HEK293T (cell line): ENCODE measurements around the gene POLR3E.

Experiments
- CTCF ChIA-PET: fragments of 350-600 bp; formaldehyde crosslinking; extraction: SDS; loops from one replicate; lab custom pipeline; 2021; ENCODE audit warnings: antibody characterized with exemption, inconsistent platforms; lab: Yijun Ruan, JAX
- POLR2A ChIA-PET: fragments of 350-600 bp; formaldehyde crosslinking; extraction: SDS; loops from one replicate; lab custom pipeline; 2020; ENCODE audit warnings: antibody characterized with exemption, inconsistent platforms; lab: Yijun Ruan, JAX
- DNase-seq: peaks from one replicate; pipeline ENCODE4 v3.0.0; 2012; ENCODE audit warnings: mixed read lengths; ENCODE audit errors: extremely low spot score
- ARNT ChIP-seq: fragments of 450-650 bp; IDR thresholded peaks from 2 replicates; pipeline ENCODE4 v1.6.1; 2017; ENCODE audit warnings: mild to moderate bottlenecking
- BHLHE40 ChIP-seq: fragments of 450-650 bp; IDR thresholded peaks from 2 replicates; pipeline ENCODE4 v1.6.1; 2016; ENCODE audit warnings: mild to moderate bottlenecking, moderate library complexity, borderline replicate concordance
- CTBP1 ChIP-seq: fragments of 450-650 bp; IDR thresholded peaks from 2 replicates; pipeline ENCODE4 v1.6.1; 2016; ENCODE audit warnings: borderline replicate concordance
- ELF4 ChIP-seq: fragments of 450-650 bp; IDR thresholded peaks from 2 replicates; pipeline ENCODE4 v1.6.1; 2017; ENCODE audit warnings: antibody characterized with exemption
- FOXA1 ChIP-seq: fragments of 450-650 bp; IDR thresholded peaks from 2 replicates; pipeline ENCODE4 v1.6.1; 2016; ENCODE audit warnings: mild to moderate bottlenecking
- FOXK2 ChIP-seq: fragments of 450-650 bp; IDR thresholded peaks from 2 replicates; pipeline ENCODE4 v1.6.1; 2016; ENCODE audit warnings: mild to moderate bottlenecking
- FOXM1 ChIP-seq: fragments of 450-650 bp; IDR thresholded peaks from 2 replicates; pipeline ENCODE4 v1.6.1; 2017; ENCODE audit warnings: mild to moderate bottlenecking, borderline replicate concordance
- HDGF ChIP-seq: fragments of 450-650 bp; IDR thresholded peaks from 2 replicates; pipeline ENCODE4 v1.6.1; 2017; ENCODE audit warnings: antibody characterized with exemption, borderline replicate concordance
- L3MBTL2 ChIP-seq: fragments of 450-650 bp; conservative IDR thresholded peaks from 2 replicates; pipeline ENCODE4 v1.6.1; 2016; ENCODE audit warnings: mild to moderate bottlenecking
- LEF1 ChIP-seq: fragments of 450-650 bp; IDR thresholded peaks from 2 replicates; pipeline ENCODE4 v1.6.1; 2017; ENCODE audit warnings: mild to moderate bottlenecking, borderline replicate concordance
- NFRKB ChIP-seq: fragments of 450-650 bp; IDR thresholded peaks from 2 replicates; pipeline ENCODE4 v1.6.1; 2016; ENCODE audit warnings: mild to moderate bottlenecking, moderate library complexity
- PKNOX1 ChIP-seq: fragments of 450-650 bp; IDR thresholded peaks from 2 replicates; pipeline ENCODE4 v1.6.1; 2016
- SP1 ChIP-seq: fragments of 450-650 bp; IDR thresholded peaks from 2 replicates; pipeline ENCODE4 v1.6.1; 2017
- SUZ12 ChIP-seq: fragments of 450-650 bp; IDR thresholded peaks from 2 replicates; pipeline ENCODE4 v1.6.1; 2016; ENCODE audit warnings: mild to moderate bottlenecking
- TARDBP ChIP-seq: fragments of 450-650 bp; IDR thresholded peaks from 2 replicates; pipeline ENCODE4 v1.6.1; 2016
- ZNF384 ChIP-seq: fragments of 450-650 bp; IDR thresholded peaks from 2 replicates; pipeline ENCODE4 v1.6.1; 2016

The POLR3E gene

DNA sequence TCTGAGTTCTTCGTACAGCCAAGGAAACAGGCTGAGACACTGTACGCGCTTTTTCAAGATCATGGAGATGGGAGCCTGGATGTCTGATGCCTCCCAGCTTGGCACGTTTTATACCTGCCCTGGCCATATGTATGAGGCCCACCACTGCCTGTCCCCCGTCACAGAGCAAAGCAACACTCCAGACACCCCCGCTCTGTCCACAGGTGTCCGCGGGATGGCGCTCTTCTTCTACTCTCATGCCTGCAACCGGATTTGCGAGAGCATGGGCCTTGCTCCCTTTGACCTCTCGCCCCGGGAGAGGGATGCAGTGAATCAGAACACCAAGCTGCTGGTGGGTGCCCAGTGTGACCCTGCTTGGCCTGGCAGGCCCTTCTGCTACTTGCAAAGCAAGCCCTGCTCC lies 39.8 kb upstream of the POLR3E start:
- no peak for DNase-seq
- CTCF ChIA-PET, result interaction anchor here (0.5 kb wide), 1 partner anchor 158 kb away, joined by 4 read pairs; no protein-coding TSS in a partner anchor
- TF ChIP-seq FOXK2 (no peak), ARNT (no peak), PKNOX1 (no peak), TARDBP (no peak), SP1 (no peak), FOXA1 (no peak), ELF4 (no peak), CTBP1 (no peak), FOXM1 (no peak), LEF1 (no peak), ZNF384 (no peak), HDGF (no peak), BHLHE40 (no peak)
- POLR2A ChIA-PET, result no interaction called here

DNA sequence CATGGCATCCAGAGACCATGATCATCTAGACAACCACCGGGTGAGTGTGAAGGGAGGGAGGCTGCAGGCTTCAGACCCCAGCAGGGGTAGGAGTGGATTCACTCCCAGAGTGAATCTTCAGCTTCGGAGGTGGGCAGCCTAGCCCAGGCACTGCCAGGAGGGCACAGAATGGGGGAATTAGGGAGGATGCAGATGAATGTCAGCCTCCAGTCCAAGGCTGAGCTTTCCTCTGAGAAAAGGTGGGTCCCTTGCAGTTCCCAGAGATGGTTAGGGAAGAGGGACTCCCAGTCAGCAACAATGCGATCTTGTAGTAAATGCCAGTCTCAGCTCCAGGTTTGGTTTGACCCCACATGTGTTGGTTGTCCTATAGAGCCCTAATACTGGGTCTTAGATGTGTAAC lies 36.7 kb upstream of the POLR3E start:
- CTCF ChIA-PET, result no interaction called here
- no peak for TF ChIP-seq L3MBTL2
- TF ChIP-seq ARNT, result no peak
- no peak for TF ChIP-seq HDGF
- no peak for TF ChIP-seq TARDBP
- no peak for TF ChIP-seq FOXM1
- no peak for TF ChIP-seq SP1
- TF ChIP-seq SUZ12, result no peak
- no peak for TF ChIP-seq LEF1
- TF ChIP-seq PKNOX1, result no peak
- TF ChIP-seq NFRKB, result no peak
- POLR2A ChIA-PET, result no interaction called here

DNA sequence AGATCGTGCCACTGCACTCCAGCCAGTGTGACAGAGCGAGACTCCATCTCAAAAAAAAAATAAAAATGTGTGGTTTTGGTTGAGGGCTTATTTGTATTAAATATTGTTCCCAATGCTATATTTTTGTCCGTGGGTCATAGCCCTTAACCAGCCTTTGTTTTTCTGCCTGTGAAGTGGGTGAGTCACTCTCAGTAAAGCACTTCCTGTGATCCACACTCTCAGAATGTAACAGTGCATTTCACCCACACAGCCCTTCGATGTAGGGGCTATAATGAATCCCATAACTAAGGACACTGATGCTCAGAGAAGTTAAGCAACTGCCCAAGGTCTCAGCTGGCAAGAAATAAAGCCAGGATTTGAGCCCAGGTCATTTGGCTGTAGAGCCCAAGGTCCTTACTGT lies 34.7 kb upstream of the POLR3E start:
- DNase-seq, result no peak
- CTCF ChIA-PET, result no interaction called here
- POLR2A ChIA-PET, result no interaction called here
- TF ChIP-seq FOXA1 (no peak), CTBP1 (no peak), LEF1 (no peak), TARDBP (no peak), BHLHE40 (no peak), FOXK2 (no peak), SUZ12 (no peak), L3MBTL2 (no peak), FOXM1 (no peak), ARNT (no peak), SP1 (no peak), ZNF384 (no peak), PKNOX1 (no peak), ELF4 (no peak), NFRKB (no peak)

More for the DNA sequence above, 36.7 kb upstream of the POLR3E start:
- DNase-seq, result no peak

- TF ChIP-seq TARDBP, result no peak
- no peak for TF ChIP-seq L3MBTL2
- TF ChIP-seq FOXA1, result no peak
- TF ChIP-seq ARNT, result no peak
- no peak for TF ChIP-seq LEF1
- TF ChIP-seq SUZ12, result no peak
- no peak for TF ChIP-seq PKNOX1
- no peak for TF ChIP-seq ELF4
- TF ChIP-seq SP1, result no peak
- TF ChIP-seq BHLHE40, result no peak
- no peak for TF ChIP-seq CTBP1
- no peak for TF ChIP-seq ZNF384
- TF ChIP-seq FOXM1, result no peak
- no peak for TF ChIP-seq FOXK2
- no peak for TF ChIP-seq NFRKB
- POLR2A ChIA-PET, result no interaction called here
- CTCF ChIA-PET, result no interaction called here
- no peak for DNase-seq
These were observed 32.4 kb upstream of the POLR3E start for GRCh38 chr16:22264786-22265185.

DNA sequence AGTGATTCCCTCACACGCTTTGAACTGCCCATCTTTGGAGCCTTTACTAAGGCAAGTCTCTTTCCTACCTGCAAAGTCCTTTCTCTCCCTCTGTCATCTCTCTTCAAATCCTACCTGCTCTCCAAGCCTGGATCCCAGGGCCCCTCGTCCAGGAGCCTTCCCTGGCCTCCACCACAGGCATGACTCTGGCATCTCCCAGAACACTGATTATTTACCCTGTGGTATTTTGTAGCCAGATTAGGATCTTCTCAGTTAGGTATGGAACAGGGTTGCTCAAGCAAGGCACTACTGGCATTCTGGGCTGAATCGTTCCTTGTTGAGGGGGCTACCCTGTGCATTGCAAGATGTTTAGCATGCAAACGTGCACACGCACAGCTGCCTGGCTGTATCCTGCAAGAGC lies 31.9 kb upstream of the POLR3E start:
- POLR2A ChIA-PET, result interaction anchor here (0.6 kb wide), 1 partner anchor 9 kb away, joined by 4 read pairs; no protein-coding TSS in a partner anchor
- TF ChIP-seq ARNT (no peak), NFRKB (no peak), BHLHE40 (no peak), FOXM1 (no peak), TARDBP (no peak), FOXK2 (no peak), SUZ12 (no peak), PKNOX1 (no peak), FOXA1 (no peak), SP1 (no peak), HDGF (no peak), ZNF384 (no peak), ELF4 (no peak), CTBP1 (no peak), LEF1 (no peak), L3MBTL2 (no peak)
- no peak for DNase-seq
- CTCF ChIA-PET, result no interaction called here
